Left ventricle myocardium superior (tissue), 1 donor: Measurements from ENCODE around the gene LRG1. TPM values are rescaled to one million over a fixed set of nuclear protein-coding genes. Genes with fewer than 3 reads are reported as not detected.

Experiments
- ATAC-seq: fragments of 200-7000 bp; cut with Tn5 transposase; one replicate; pipeline ENCODE4 v1.9.1; 2020; ENCODE audit warnings: mild to moderate bottlenecking, moderate library complexity
- DNase-seq: peaks from one replicate; pipeline ENCODE4 v3.0.0-alpha.2; 2020
- intact Hi-C: fragments of 100-400 bp; cut with micrococcal nuclease; formaldehyde crosslinking; loops from one replicate; pipeline ENCODE4 v1.11.0; 2022
- total RNA-seq: library from RNA; stranded (reverse); fragmentation: NEBNext Ultra II Directional; extraction: Animal tissue kit (Norgen Biotek cat#: 25700); gene quantifications from one replicate; pipeline ENCODE4 v1.2.1, GENCODE V29; 2021
- donor health status: DM: no; HTN: yes; CAD: no; lungs with severe emphysema.

Gene LRG1
- total RNA-seq, 1 donor from 2014 or later, result 0.30 TPM

DNA sequence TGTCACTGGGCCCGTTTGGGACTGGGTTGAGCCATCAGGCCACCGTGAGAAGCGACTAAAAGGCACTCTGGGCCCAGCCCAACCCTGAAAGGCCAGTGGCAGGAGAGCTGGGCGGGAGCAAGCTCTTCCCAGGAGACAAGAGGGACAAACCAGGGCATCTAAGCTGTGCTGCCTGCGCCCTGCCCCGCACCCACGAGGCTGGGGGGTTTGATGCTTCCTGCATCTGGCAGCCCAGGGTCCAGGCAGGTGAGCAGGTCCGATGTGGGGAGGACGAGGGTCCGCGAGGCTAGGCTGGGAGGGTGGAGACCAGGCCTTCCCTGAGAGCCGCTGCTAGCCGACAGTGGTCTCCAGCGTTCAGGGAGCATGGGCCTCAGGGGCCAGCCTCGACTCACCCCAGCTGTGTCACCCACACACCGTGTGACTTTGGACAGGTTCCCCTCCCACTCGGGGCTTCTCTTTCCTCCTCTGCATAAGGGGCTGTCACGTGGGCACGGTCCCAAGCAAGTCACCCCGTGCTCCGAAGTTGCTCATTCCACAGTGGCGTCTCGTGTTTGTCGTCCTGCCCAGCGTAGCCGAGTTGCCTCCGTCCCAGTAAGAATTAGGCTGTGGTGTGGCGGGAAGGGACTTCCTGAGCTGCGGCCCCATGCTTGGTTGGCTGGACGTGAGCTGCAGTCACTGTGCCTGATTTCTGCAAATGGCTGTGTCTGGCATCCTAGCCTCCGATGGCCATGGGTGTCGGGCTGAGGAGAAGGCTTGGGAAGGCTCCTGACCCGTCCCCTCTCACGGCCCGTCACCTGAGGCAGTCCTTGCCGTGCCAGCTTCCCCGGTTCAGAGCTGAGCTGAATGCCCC, 37.3 kb downstream of the LRG1 start:
- intact Hi-C loops, result no loop called here
- ATAC-seq (peak; percentile 3), DNase-seq (no peak)

DNA sequence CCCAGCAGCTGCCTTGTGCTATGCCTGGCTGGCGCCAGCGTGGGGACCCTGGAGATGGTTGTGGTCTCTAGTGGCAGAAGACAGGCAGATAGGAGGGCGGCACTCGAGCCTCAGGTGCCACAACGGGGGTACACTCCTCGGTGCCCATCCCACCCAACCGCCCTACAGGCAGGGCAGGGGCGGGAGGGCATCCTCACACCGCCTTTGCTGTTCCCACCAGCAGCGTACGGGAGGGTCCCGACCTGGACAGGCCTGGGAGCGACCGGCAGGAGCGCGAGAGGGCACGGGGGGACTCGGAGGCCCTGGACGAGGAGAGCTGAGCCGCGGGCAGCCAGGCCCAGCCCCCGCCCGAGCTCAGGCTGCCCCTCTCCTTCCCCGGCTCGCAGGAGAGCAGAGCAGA, 38.1 kb downstream of the LRG1 start:
- ATAC-seq (peak; percentile 10), DNase-seq (no peak)
- intact Hi-C loops, result no loop called here

GRCh38 chr19:4500841-4501591, 38.8 kb downstream of the LRG1 start:
- intact Hi-C loops, result no loop called here
- ATAC-seq (peak; percentile 3), DNase-seq (no peak)

DNA sequence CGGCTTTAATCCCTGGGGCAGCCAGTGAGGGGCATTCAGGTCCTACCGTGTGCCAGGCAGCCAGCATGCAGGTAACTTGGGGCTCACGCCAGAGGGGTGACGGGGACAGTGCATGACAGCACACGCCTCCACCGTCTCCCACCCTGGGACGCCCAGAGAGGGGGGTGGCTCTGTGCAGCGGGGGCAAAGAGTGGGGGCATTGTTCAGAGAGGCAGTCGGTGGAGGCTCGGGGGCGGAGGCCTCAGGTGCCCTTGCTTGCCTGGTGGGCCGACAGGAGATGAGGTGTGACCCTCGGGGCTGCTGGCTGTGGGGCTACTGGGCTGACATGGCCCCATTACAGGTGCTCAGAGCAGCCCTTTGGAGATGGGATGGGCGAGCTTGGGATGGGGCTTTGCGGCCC, 40.0 kb downstream of the LRG1 start:
- no peak for ATAC-seq
- intact Hi-C loops, result no loop called here
- no peak for DNase-seq

- DNase-seq, result no peak
- intact Hi-C loops, result no loop called here
- ATAC-seq, result no peak
Observed at GRCh38 chr19:4499318-4499717, 40.5 kb downstream of the LRG1 start.

GRCh38 chr19:4498694-4499093, 41.1 kb downstream of the LRG1 start:
- DNase-seq (no peak), ATAC-seq (no peak)
- intact Hi-C loops, result no loop called here

DNA sequence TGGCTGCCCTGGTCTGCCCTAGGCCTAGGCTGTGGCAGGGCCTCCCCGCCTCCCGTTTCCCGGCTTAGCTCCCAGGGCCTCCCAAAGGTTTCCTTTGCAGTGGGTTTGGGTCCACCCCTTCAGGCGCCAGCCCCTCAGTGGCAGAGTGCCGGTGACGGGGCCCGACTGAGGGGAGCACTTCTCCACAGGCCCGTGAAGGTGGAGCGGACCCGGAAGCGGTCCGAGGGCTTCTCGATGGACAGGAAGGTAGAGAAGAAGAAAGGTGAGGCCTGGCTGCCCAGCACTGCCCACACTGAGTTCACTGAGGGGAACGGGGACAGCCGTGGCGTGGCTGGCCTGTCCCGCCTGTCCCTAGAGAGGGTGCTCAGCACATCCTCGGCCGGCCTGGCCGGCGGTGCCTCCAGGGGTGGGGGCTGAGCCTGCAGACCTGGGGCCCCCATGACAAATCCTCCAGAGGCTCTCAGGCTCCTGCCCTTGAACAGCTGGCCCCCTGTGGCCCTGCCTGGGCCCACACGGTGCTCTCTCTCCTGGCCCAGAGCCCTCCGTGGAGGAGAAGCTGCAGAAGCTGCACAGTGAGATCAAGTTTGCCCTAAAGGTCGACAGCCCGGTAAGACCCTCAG, 42.0 kb downstream of the LRG1 start:
- no peak for ATAC-seq
- intact Hi-C loops, result no loop called here
- DNase-seq, result no peak

- intact Hi-C loops, result no loop called here
- DNase-seq, result no peak
- no peak for ATAC-seq
Observed at GRCh38 chr19:4496304-4496703, 43.5 kb downstream of the LRG1 start.

DNA sequence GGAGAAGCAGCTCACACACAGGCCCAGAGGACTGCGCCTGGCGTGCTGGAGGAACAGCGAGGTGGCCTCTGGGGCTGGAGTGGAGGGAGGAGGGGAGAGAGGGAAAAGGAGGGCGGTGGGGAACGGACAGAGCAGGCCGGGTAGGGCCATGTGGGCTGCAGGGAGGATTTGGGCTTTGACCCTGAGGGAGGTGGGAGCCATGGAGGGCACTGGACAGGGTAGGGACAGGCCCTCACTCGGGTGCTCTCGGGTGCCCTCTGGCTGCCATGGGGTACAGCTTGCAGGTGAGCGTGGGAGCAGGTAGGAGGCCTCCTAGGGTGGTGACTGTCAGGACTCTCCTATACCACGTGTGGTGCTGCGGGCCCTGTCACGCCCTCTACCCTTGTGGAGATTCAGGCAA, 44.4 kb downstream of the LRG1 start:
- no peak for ATAC-seq
- intact Hi-C loops, result no loop called here
- DNase-seq, result no peak

GRCh38 chr19:4494691-4495064, 45.2 kb downstream of the LRG1 start:
- DNase-seq (no peak), ATAC-seq (no peak)
- intact Hi-C loops, result no loop called here

DNA sequence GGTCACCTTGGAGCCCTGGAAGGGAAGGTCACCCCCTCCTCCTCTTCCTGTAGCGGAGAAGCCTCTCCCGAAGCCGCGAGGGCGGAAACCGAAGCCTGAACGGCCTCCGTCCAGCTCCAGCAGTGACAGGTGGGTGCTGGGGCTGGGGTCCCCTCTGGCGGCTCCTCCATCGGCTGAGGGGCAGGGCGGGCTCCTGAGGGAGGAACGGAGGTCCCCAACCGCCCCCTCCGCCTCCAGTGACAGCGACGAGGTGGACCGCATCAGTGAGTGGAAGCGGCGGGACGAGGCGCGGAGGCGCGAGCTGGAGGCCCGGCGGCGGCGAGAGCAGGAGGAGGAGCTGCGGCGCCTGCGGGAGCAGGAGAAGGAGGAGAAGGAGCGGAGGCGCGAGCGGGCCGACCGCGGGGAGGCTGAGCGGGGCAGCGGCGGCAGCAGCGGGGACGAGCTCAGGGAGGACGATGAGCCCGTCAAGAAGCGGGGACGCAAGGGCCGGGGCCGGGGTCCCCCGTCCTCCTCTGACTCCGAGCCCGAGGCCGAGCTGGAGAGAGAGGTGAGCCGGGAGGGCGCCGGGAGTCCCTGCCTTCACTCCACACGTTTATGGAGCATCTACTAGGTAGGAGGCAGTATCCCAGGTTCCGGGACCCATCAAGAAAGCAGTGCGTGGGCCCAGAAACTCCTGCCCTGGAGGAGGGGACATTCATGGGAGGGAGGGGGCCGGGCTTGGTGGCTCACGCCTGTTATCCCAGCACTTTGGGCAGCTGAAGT, 45.7 kb downstream of the LRG1 start:
- DNase-seq, result no peak
- intact Hi-C loops, result no loop called here
- no peak for ATAC-seq

DNA sequence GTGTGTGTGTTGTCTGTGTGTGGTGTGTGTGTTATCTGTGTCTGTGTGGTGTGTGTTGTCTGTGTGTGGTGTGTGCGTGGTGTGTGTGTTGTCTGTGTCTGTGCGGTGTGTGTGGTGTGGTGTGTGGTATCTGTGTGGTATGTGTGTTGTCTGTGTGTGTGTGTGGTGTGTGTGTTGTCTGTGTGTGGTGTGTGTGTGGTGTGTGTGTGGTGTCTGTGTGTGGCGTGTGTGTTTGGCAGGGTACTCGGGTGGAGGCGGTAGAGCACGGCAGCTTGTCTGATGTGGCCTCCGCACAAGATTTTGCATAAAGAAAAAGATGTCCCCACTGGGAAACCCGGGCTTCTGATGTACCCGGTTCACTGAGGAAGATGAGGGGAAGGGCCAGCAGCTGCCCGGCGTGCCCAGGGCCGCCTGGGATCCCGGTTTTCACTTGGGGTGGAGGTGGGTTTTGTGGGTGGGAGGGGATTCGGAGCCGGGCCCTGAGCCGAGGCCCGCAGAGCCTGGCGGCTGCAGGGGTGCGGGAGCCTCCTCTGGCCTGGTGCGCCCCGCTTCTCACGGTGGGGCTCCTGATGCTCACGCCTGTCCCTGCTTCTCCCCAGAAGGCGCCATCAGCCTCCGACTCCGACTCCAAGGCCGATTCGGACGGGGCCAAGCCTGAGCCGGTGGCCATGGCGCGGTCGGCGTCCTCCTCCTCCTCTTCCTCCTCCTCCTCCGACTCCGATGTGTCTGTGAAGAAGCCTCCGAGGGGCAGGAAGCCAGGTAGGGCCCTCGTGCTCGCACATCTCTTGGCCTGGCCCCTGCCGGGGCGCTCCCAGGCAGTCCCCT, 46.5 kb downstream of the LRG1 start:
- ATAC-seq (no peak), DNase-seq (no peak)
- intact Hi-C loops, result no loop called here

DNA sequence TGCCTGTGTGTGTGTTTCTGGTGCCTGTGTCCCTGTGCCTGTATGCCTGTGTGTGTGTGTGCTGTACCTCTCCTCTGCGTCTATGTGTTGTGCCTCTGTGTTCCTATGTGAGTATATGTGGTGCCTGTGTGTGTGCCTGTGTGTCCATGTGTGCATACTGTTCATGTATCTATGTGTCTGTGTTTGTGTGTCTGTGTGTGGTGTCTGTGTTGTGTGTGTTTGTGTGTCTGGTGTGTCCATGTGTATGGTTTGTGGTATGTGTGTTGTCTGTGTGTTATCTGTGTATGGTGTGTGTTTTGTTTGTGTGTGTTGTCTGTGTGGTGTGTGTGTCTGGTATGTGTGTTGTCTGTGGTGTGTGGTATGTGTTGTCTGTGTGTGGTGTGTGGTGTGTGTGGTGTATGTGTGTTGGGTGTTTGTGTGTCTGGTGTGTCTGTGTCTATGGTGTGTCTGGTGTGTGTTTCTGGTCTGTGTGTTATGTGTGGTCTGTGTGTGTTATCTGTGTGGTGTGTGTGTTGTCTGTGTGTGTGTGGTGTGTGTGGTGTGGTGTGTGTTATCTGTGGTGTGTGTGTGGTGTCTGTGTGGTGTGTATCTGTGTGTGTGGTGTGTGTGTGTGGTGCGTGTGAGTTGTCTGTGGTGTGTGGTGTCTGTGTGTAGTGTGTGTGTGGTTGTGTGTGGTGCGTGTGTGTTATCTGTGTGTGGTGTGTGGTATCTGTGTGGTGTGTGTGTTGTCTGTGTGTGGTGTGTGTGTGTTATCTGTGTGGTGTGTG, 47.3 kb downstream of the LRG1 start:
- ATAC-seq (no peak), DNase-seq (no peak)
- intact Hi-C loops, result no loop called here

GRCh38 chr19:4491446-4491845, 48.4 kb downstream of the LRG1 start:
- ATAC-seq (no peak), DNase-seq (no peak)
- intact Hi-C loops, result no loop called here

DNA sequence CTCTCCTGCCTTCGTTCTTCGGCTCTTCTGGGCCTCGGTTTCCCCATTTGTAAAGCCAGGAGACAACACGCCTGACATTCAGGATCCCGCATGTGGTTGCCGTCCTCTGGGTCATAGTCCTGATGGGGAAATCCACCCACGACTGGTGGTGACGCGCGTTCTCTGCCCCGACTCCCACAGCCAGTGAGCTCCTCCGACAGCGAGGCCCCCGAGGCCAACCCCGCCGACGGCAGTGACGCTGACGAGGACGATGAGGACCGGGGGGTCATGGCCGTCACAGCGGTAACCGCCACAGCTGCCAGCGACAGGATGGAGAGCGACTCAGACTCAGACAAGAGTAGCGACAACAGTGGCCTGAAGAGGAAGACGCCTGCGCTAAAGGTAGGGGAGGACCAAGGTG, 51.3 kb downstream of the LRG1 start:
- ATAC-seq (no peak), DNase-seq (no peak)
- intact Hi-C loops, result no loop called here

DNA sequence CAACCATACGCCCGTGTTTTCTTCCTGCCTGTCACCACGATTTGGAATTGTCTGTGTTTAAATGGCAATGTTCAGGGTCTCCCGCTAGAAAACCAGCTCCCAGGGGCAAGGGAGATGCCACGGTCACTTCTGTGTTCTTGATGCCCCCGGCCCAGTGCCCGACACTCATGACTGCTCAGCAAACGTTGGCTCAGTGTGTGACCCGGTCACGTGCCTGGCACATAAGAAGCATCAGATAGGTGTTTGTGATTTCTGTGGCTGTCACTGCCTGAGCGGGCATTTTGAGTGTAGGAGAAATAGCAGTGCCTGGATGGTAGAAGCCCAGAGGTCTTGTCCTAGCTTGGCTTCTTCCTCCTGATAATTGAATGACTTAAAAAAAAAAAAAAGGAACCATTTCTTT, 52.3 kb downstream of the LRG1 start:
- DNase-seq (no peak), ATAC-seq (peak; percentile 68)
- intact Hi-C loops, result no loop called here
